Thyroid gland (tissue), 4 donors: ENCODE data around the gene ZFYVE1. TPM values are rescaled to one million over a fixed set of nuclear protein-coding genes. Genes with fewer than 3 reads are reported as not detected.
"Not testable (repeated sequence)": the region's sequence is repeated elsewhere in the genome, so short reads cannot be mapped to it uniquely, and the experiment has no call there.

Experiments
- DNase-seq, 2 donors: peaks; one replicate each; pipeline ENCODE4 v3.0.0-alpha.2; 2019
- H3K27ac ChIP-seq, 3 donors: fragments of 200-600 bp; sonication (generic); 1 replicate in 2 of 3; 2 replicates in 1 of 3; pipeline ENCODE4 v1.5.1; 2016 to 2019; ENCODE audit warnings: mild to moderate bottlenecking in 1 of 3, moderate library complexity in 1 of 3
- H3K27me3 ChIP-seq: fragments of 200-600 bp; sonication (generic); one replicate; pipeline ENCODE4 v1.5.1; 2019
- H3K36me3 ChIP-seq, 2 donors: fragments of 200-600 bp; sonication (generic); one replicate each; pipeline ENCODE4 v1.5.1; 2016 to 2019
- H3K4me1 ChIP-seq, 2 donors: fragments of 200-600 bp; sonication (generic); one replicate each; pipeline ENCODE4 v1.5.1; 2017 to 2019
- H3K4me3 ChIP-seq, 3 donors: fragments of 200-600 bp; sonication (generic); replicated peaks in 1 of 3; 1 replicate in 2 of 3; 2 replicates in 1 of 3; pipeline ENCODE4 v1.5.1; 2016; ENCODE audit warnings: mild to moderate bottlenecking in 1 of 3
- H3K9me3 ChIP-seq: fragments of 200-600 bp; sonication (generic); one replicate; pipeline ENCODE4 v1.5.1; 2017
- CTCF ChIP-seq, 6 experiments: fragments of 200-600 bp in 3 of 6; fragments of 450-650 bp in 3 of 6; sonication (generic) in 3 of 6; IDR thresholded peaks; one replicate each; pipeline ENCODE4 v1.5.1; 2016 to 2019; ENCODE audit warnings: antibody characterized with exemption in 6 of 6, mild to moderate bottlenecking in 2 of 6, inconsistent platforms in 1 of 6, moderate library complexity in 1 of 6
- POLR2A ChIP-seq, 2 donors: fragments of 450-650 bp; IDR thresholded peaks; one replicate each; pipeline ENCODE4 v1.6.1; 2017; ENCODE audit warnings: antibody characterized with exemption in 2 of 2, mild to moderate bottlenecking in 2 of 2, moderate library complexity in 1 of 2
- WGBS, 2 donors: methylation state at CpG; one replicate each; pipeline ENCODE4 v1.1.5; 2017; 5-methylcytosine and 5-hydroxymethylcytosine counted together
- intact Hi-C: fragments of 100-400 bp; cut with DNase I; formaldehyde crosslinking; loops from one replicate; pipeline ENCODE4 v1.15.1; 2023
- total RNA-seq, 4 donors: library from RNA; depleted of rRNA; stranded (reverse); fragments of >200 nt; gene quantifications; one replicate each; pipeline ENCODE4 v1.2.3, GENCODE V29; 2016

Gene ZFYVE1
- total RNA-seq, 4 donors from 2014 or later = 21.9 to 29.2 (median 27.1) TPM

DNA sequence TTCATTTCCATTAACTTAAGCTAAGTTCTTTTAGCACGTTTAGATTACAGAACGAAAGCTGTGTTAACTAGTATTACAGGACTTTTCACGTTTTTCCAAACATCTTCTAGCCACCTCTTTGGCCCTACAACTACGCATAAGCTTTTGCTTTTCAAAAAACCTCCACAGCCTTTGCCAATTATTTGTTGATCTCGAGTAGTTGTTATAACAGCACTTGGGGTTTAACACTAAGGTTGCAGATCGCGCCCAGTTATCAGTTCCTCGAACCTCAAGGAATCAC, 31.0 kb upstream of the ZFYVE1 start:
- Histone ChIP-seq H3K9me3 (no peaks in the 10 kb centered on the region), H3K4me1 (peaks cover 12 to 33% of the 10 kb centered on the region in 2 donors), H3K4me3 (peak overlapping the region in 2 of 3 donors; percentile 52 to 69), H3K27me3 (no peaks in the 10 kb centered on the region), H3K36me3 (no peaks in the 10 kb centered on the region), H3K27ac (peak overlapping the region; percentile 85 to 96 (median 96))
- 7 to 9% methylated on average over 8 of the region's 8 CpGs for WGBS, 2 donors
- no peak for DNase-seq
- TF ChIP-seq CTCF (IDR thresholded peaks at IDR 0.05) = no peak
- no peak for TF ChIP-seq POLR2A (IDR thresholded peaks at IDR 0.05)
- intact Hi-C loops = loop anchor here (2.0 kb wide), 1 partner anchor 27 kb away; no protein-coding TSS in a partner anchor

DNA sequence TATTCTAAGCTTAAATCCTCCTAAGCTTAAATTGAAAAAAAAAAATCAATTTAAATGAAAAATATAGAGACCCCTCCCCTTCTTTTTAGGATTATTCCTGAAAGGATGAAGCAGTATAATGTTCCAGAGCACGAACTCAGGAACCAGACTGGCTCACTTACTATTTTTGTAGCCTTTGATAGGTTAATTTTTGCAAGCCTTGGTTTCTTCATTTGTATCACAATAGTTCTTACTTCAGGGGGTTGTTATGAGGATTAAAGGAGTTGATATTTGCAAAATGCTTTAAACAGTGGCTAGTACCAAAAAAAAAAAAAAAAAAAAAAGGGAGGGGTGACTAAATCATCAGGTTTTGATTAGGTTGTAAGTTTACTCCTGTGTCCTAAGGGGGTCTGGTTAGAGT, 28.3 kb upstream of the ZFYVE1 start:
- Histone ChIP-seq H3K27ac (no peak overlapping the region), H3K4me1 (peaks cover 4 to 12% of the 10 kb centered on the region in 2 donors), H3K36me3 (no peaks in the 10 kb centered on the region), H3K9me3 (no peaks in the 10 kb centered on the region), H3K4me3 (no peak overlapping the region), H3K27me3 (no peaks in the 10 kb centered on the region)
- intact Hi-C loops = no loop called here
- DNase-seq = no peak
- 84 to 90% methylated on average over 1 of the region's 1 CpG for WGBS, 2 donors
- TF ChIP-seq POLR2A (IDR thresholded peaks at IDR 0.05) (no peak), CTCF (IDR thresholded peaks at IDR 0.05) (no peak)

- no peaks in the 10 kb centered on the region for H3K9me3 ChIP-seq
- H3K27ac ChIP-seq = no peak overlapping the region
- intact Hi-C loops = no loop called here
- DNase-seq = no peak
- TF ChIP-seq CTCF (IDR thresholded peaks at IDR 0.05) (no peak), POLR2A (IDR thresholded peaks at IDR 0.05) (no peak)
- no peaks in the 10 kb centered on the region for H3K4me1 ChIP-seq
- WGBS, 2 donors = 75 to 76% methylated on average over 4 of the region's 4 CpGs
- no peaks in the 10 kb centered on the region for H3K36me3 ChIP-seq
- H3K27me3 ChIP-seq = no peaks in the 10 kb centered on the region
- H3K4me3 ChIP-seq = no peak overlapping the region
Measured at GRCh38 chr14:73049428-73049827, 22.5 kb upstream of the ZFYVE1 start.

DNA sequence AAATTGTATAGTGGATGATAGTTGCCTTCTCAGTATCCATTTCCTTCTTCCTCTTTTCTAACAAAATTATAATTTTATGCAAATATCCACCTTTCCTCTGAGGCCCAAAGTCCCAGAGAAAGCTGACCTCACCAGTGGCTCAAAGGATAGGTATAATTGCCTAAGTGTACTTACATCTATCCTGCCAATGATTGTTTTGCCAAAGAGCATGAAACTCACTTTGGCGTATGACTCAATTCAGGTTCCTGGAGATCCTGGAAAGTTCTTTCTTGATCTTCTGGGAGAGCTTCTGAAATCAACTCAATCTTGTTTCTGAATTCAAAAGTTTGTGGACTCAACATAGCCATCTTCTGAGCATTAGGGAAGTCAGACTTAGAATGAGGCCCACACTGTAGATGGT, 20.9 kb upstream of the ZFYVE1 start:
- TF ChIP-seq CTCF (IDR thresholded peaks at IDR 0.05) = no peak
- no peak for TF ChIP-seq POLR2A (IDR thresholded peaks at IDR 0.05)

DNA sequence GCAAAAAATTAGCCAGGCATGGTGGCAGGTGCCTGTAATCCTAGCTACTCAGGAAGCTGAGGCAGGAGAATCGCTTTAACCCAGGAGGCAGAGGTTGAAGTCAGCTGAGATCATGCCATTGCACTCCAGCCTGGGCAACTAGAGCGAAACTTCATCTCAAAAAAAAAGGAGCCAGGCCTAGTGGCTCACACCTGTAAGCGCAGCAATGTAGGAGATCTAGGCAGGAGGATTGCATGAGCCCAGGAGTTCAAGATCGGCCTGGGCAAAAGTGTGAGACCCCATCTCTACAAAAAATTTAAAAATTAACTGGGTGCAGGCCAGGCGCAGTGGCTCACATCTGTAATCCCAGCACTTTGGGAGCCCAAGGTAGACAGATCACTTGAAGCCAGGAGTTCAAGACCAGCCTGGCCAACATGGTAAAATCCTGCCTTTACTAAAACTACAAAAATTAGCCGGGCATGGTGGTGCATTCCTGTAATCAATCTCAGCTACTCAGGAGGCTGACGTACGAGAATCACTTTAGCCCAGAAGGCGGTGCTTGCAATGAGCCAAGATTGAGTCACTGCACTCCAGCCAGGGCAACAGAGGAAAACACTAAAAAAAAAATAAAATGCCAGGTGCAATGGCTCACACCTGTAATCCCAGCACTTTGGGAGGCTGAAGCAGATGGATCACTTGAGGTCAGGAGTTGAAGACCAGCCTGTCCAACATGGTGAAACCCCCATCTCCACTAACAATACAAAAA, 10.0 kb upstream of the ZFYVE1 start:
- H3K4me1 ChIP-seq, H3K27me3 ChIP-seq, DNase-seq, H3K9me3 ChIP-seq, H3K36me3 ChIP-seq, H3K4me3 ChIP-seq, H3K27ac ChIP-seq, intact Hi-C loops: not testable (repeated sequence)
- 83 to 84% methylated on average over 9 of the region's 9 CpGs for WGBS, 2 donors

More for the DNA sequence above, 20.9 kb upstream of the ZFYVE1 start:
- no peak overlapping the region for H3K4me3 ChIP-seq
- no peaks in the 10 kb centered on the region for H3K27me3 ChIP-seq
- no peak for DNase-seq
- intact Hi-C loops = no loop called here
- no peaks in the 10 kb centered on the region for H3K4me1 ChIP-seq
- H3K27ac ChIP-seq = no peak overlapping the region
- WGBS, 2 donors = 96 to 100% methylated on average over 1 of the region's 1 CpG
- no peaks in the 10 kb centered on the region for H3K9me3 ChIP-seq
- H3K36me3 ChIP-seq = no peaks in the 10 kb centered on the region
